ENCODE results near the gene RGS9.

- TF ChIP-seq CTCF (IDR thresholded peaks at IDR 0.05) (no peak), ZFX (IDR thresholded peaks at IDR 0.05; ENCODE audit: borderline replicate concordance) (no peak)
These were observed 71.5 kb downstream of the RGS9 start for GRCh38 chr17:65208717-65209116.
